ENCODE measurements around the gene MRPL34. TPM values are rescaled to one million over a fixed set of nuclear protein-coding genes. Genes with fewer than 3 reads are reported as not detected.

The MRPL34 gene
- total and polyA plus RNA-seq, 2 donors (not counting 1 experiment from before 2014, with no cell fraction given): 27.5 to 44.8 TPM

- H3K4me3 ChIP-seq (replicated peaks in 1 of 4; ENCODE audit: control extremely low read depth in 1 of 4, insufficient read depth in 1 of 4, low read depth in 3 of 4, low read length in 4 of 4): no peak overlapping the region
- H3K27ac ChIP-seq (ENCODE audit: insufficient read depth, low read length): no peak overlapping the region
- H3K36me3 ChIP-seq (ENCODE audit: control insufficient read depth, insufficient read depth, low read length): peaks cover 8% of the 10 kb centered on the region
- H3K9ac ChIP-seq (ENCODE audit: insufficient read depth, low read length): no peak overlapping the region
- no peaks in the 10 kb centered on the region for H4K20me1 ChIP-seq (ENCODE audit: control insufficient read depth, extremely low read depth, insufficient read depth, low read length)
- H2AFZ ChIP-seq (ENCODE audit: low read length): no peak overlapping the region
- no peaks in the 10 kb centered on the region for H3K27me3 ChIP-seq (ENCODE audit: control insufficient read depth, insufficient read depth, low read length)
- no peaks in the 10 kb centered on the region for H3K79me2 ChIP-seq (ENCODE audit: control insufficient read depth, insufficient read depth, low read length)
- no peaks in the 10 kb centered on the region for H3K9me3 ChIP-seq (ENCODE audit: control insufficient read depth, insufficient read depth, low read depth, low read length)
- TF ChIP-seq EZH2 (IDR thresholded peaks at IDR 0.05; ENCODE audit: low read length, missing control alignments) (no peak), CTCF (conservative IDR thresholded peaks at IDR 0.05 in 1 of 2, IDR thresholded peaks at IDR 0.05 in 1 of 2; ENCODE audit: low read depth in 1 of 2, low read length in 2 of 2) (no peak)
- DNase-seq (ENCODE audit: low read depth in 2 of 2): no peak
- H3K4me1 ChIP-seq (ENCODE audit: control insufficient read depth, extremely low read depth, insufficient read depth, low read length): no peaks in the 10 kb centered on the region
- H3K4me2 ChIP-seq (ENCODE audit: extremely low read depth, insufficient read depth, low read length): no peak overlapping the region
Observed at GRCh38 chr19:17327068-17327653, 21.5 kb downstream of the MRPL34 start.

- no peaks in the 10 kb centered on the region for H3K9me3 ChIP-seq (ENCODE audit: control insufficient read depth, insufficient read depth, low read depth, low read length)
- H3K27me3 ChIP-seq (ENCODE audit: control insufficient read depth, insufficient read depth, low read length): no peaks in the 10 kb centered on the region
- H3K9ac ChIP-seq (ENCODE audit: insufficient read depth, low read length): no peak overlapping the region
- H3K27ac ChIP-seq (ENCODE audit: insufficient read depth, low read length): no peak overlapping the region
- no peak for TF ChIP-seq EZH2 (IDR thresholded peaks at IDR 0.05; ENCODE audit: low read length, missing control alignments)
- peak in 1 of 2 donors; percentile 38 for TF ChIP-seq CTCF (conservative IDR thresholded peaks at IDR 0.05 in 1 of 2, IDR thresholded peaks at IDR 0.05 in 1 of 2; ENCODE audit: low read depth in 1 of 2, low read length in 2 of 2)
- H3K4me3 ChIP-seq (replicated peaks in 1 of 4; ENCODE audit: control extremely low read depth in 1 of 4, insufficient read depth in 1 of 4, low read depth in 3 of 4, low read length in 4 of 4): no peak overlapping the region
- H2AFZ ChIP-seq (ENCODE audit: low read length): no peak overlapping the region
- H3K4me1 ChIP-seq (ENCODE audit: control insufficient read depth, extremely low read depth, insufficient read depth, low read length): no peaks in the 10 kb centered on the region
- H3K79me2 ChIP-seq (ENCODE audit: control insufficient read depth, insufficient read depth, low read length): no peaks in the 10 kb centered on the region
- DNase-seq (ENCODE audit: low read depth in 2 of 2): peak in 1 of 2 donors; percentile 48
- H4K20me1 ChIP-seq (ENCODE audit: control insufficient read depth, extremely low read depth, insufficient read depth, low read length): no peaks in the 10 kb centered on the region
- H3K4me2 ChIP-seq (ENCODE audit: extremely low read depth, insufficient read depth, low read length): no peak overlapping the region
- H3K36me3 ChIP-seq (ENCODE audit: control insufficient read depth, insufficient read depth, low read length): peaks cover 8% of the 10 kb centered on the region
Observed at GRCh38 chr19:17327654-17328516, 22.2 kb downstream of the MRPL34 start.

GRCh38 chr19:17328517-17329365 lies 23.1 kb downstream of the MRPL34 start:
- Histone ChIP-seq H3K9me3 (ENCODE audit: control insufficient read depth, insufficient read depth, low read depth, low read length) (no peaks in the 10 kb centered on the region), H3K79me2 (ENCODE audit: control insufficient read depth, insufficient read depth, low read length) (no peaks in the 10 kb centered on the region), H3K4me1 (ENCODE audit: control insufficient read depth, extremely low read depth, insufficient read depth, low read length) (no peaks in the 10 kb centered on the region), H4K20me1 (ENCODE audit: control insufficient read depth, extremely low read depth, insufficient read depth, low read length) (no peaks in the 10 kb centered on the region), H3K4me2 (ENCODE audit: extremely low read depth, insufficient read depth, low read length) (no peak overlapping the region), H3K36me3 (ENCODE audit: control insufficient read depth, insufficient read depth, low read length) (peaks cover 8% of the 10 kb centered on the region), H3K27ac (ENCODE audit: insufficient read depth, low read length) (no peak overlapping the region), H2AFZ (ENCODE audit: low read length) (no peak overlapping the region), H3K27me3 (ENCODE audit: control insufficient read depth, insufficient read depth, low read length) (no peaks in the 10 kb centered on the region), H3K9ac (ENCODE audit: insufficient read depth, low read length) (no peak overlapping the region), H3K4me3 (replicated peaks in 1 of 4; ENCODE audit: control extremely low read depth in 1 of 4, insufficient read depth in 1 of 4, low read depth in 3 of 4, low read length in 4 of 4) (no peak overlapping the region)
- TF ChIP-seq CTCF (conservative IDR thresholded peaks at IDR 0.05 in 1 of 2, IDR thresholded peaks at IDR 0.05 in 1 of 2; ENCODE audit: low read depth in 1 of 2, low read length in 2 of 2): no peak
- no peak for TF ChIP-seq EZH2 (IDR thresholded peaks at IDR 0.05; ENCODE audit: low read length, missing control alignments)
- no peak for DNase-seq (ENCODE audit: low read depth in 2 of 2)
